Measurements from ENCODE around the gene SAPCD2. TPM values are rescaled to one million over a fixed set of nuclear protein-coding genes. Genes with fewer than 3 reads are reported as not detected.

Gene SAPCD2
- total RNA-seq, 6 experiments from 2014 or later, result 0.05 to 0.43 (median 0.22) TPM; not detected in 1

- WGBS (ENCODE audit: insufficient coverage, low coverage, low lambda C conversion rate, missing lambda C conversion rate), result no CpG with 5 or more reads among the region's 24 CpGs
- no peak for TF ChIP-seq POLR2A (IDR thresholded peaks at IDR 0.05)
- no peak for TF ChIP-seq CTCF (IDR thresholded peaks at IDR 0.05)
- H3K36me3 ChIP-seq, result peaks cover 0 to 4% (median 0%) of the 10 kb centered on the region in 4 donors
- H3K4me1 ChIP-seq, result peaks cover 0 to 10% (median under 1%) of the 10 kb centered on the region in 4 donors
- peaks cover 0 to 16% of the 10 kb centered on the region in 2 donors for H3K27me3 ChIP-seq
- ATAC-seq (no peak), DNase-seq (no peak)
- intact Hi-C loops (cut with DNase I), result no loop called here
- no peaks in the 10 kb centered on the region for H3K9me3 ChIP-seq
- H3K27ac ChIP-seq, result no peak overlapping the region
- H3K4me3 ChIP-seq, result no peak overlapping the region
Measured at GRCh38 chr9:137080260-137081122, 10.1 kb upstream of the SAPCD2 start.

- Histone ChIP-seq H3K4me3 (no peak overlapping the region), H3K27ac (no peak overlapping the region), H3K9me3 (no peaks in the 10 kb centered on the region), H3K36me3 (peaks cover 0 to 4% (median 0%) of the 10 kb centered on the region in 4 donors), H3K4me1 (peaks cover 0 to 10% (median 0%) of the 10 kb centered on the region in 4 donors), H3K27me3 (peaks cover 0 to 16% of the 10 kb centered on the region in 2 donors)
- no CpG with 5 or more reads among the region's 13 CpGs for WGBS (ENCODE audit: insufficient coverage, low coverage, low lambda C conversion rate, missing lambda C conversion rate)
- ATAC-seq (no peak), DNase-seq (no peak)
- intact Hi-C loops (cut with DNase I), result no loop called here
- no peak for TF ChIP-seq POLR2A (IDR thresholded peaks at IDR 0.05)
- no peak for TF ChIP-seq CTCF (IDR thresholded peaks at IDR 0.05)
Measured at GRCh38 chr9:137079401-137079787, 9.0 kb upstream of the SAPCD2 start.

- intact Hi-C loops (cut with DNase I), result no loop called here
- 25% methylated on average over 8 of the region's 51 CpGs for WGBS (ENCODE audit: insufficient coverage, low coverage, low lambda C conversion rate, missing lambda C conversion rate)
- H3K4me1 ChIP-seq, result peaks cover 0 to 10% (median 0%) of the 10 kb centered on the region in 4 donors
Measured at GRCh38 chr9:137078701-137079400, 8.5 kb upstream of the SAPCD2 start.

More at GRCh38 chr9:137078701-137079400, 8.5 kb upstream of the SAPCD2 start:
- DNase-seq (no peak), ATAC-seq (peak in 2 of 4 donors; percentile 9 to 12)
- TF ChIP-seq CTCF (IDR thresholded peaks at IDR 0.05) (no peak), POLR2A (IDR thresholded peaks at IDR 0.05) (no peak)
- H3K36me3 ChIP-seq, result peaks cover 0 to 4% (median 0%) of the 10 kb centered on the region in 4 donors
- no peak overlapping the region for H3K4me3 ChIP-seq
- no peaks in the 10 kb centered on the region for H3K9me3 ChIP-seq
- H3K27me3 ChIP-seq, result peaks cover 0 to 16% of the 10 kb centered on the region in 2 donors
- no peak overlapping the region for H3K27ac ChIP-seq

All from right lobe of liver (tissue), 6 donors.